Measurements from ENCODE around the gene EGF. TPM values are rescaled to one million over a fixed set of nuclear protein-coding genes. Genes with fewer than 3 reads are reported as not detected.

The EGF gene
- total and polyA plus RNA-seq, 11 donors: 1.3 to 15.0 (median 8.8) TPM

DNA sequence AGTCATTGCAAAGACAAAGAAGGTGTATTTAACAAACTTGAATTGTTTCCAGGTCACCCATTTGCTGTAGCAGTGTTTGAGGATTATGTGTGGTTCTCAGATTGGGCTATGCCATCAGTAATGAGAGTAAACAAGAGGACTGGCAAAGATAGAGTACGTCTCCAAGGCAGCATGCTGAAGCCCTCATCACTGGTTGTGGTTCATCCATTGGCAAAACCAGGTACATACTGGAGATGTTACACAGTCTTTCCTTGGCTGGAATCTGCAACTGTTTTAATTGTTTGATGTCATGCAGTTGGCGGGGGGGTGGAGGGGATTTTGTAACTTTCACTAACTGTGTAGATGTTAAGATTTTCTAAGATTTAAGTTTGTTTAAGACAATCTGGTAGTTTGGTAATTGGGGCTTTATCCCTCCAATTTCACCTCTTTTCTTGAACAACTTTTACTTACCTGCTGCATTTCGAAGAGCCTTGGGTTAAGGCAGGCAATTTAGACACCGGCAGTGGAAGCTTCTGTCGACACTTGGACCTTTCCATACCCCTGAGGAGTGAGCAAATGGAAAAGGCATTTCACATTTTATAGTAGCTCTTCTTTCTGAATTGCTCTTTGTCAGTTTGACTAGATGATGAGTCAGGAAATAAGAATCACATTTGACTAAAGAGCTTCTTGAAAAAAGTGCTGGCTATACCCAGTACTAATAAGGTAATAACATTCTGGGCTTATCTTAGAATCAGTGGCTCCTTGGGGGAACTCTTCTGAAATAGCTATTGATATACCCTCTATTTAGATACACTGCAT lies 67.4 kb downstream of the EGF start:
- H3K36me3 ChIP-seq: no peaks in the 10 kb centered on the region
- no peak overlapping the region for H3K27ac ChIP-seq
- H3K27me3 ChIP-seq: no peaks in the 10 kb centered on the region
- no peak for DNase-seq
- WGBS, 4 donors: 70 to 79% (median 73%) methylated on average over 5 of the region's 5 CpGs
- TF ChIP-seq, protein P1, sequence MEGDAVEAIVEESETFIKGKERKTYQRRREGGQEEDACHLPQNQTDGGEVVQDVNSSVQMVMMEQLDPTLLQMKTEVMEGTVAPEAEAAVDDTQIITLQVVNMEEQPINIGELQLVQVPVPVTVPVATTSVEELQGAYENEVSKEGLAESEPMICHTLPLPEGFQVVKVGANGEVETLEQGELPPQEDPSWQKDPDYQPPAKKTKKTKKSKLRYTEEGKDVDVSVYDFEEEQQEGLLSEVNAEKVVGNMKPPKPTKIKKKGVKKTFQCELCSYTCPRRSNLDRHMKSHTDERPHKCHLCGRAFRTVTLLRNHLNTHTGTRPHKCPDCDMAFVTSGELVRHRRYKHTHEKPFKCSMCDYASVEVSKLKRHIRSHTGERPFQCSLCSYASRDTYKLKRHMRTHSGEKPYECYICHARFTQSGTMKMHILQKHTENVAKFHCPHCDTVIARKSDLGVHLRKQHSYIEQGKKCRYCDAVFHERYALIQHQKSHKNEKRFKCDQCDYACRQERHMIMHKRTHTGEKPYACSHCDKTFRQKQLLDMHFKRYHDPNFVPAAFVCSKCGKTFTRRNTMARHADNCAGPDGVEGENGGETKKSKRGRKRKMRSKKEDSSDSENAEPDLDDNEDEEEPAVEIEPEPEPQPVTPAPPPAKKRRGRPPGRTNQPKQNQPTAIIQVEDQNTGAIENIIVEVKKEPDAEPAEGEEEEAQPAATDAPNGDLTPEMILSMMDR (IDR thresholded peaks at IDR 0.05): no peak
- TF ChIP-seq POLR2A (IDR thresholded peaks at IDR 0.05): no peak
- H3K4me1 ChIP-seq: peaks cover 0 to 12% (median 0%) of the 10 kb centered on the region in 12 donors
- no peak overlapping the region for H3K4me3 ChIP-seq
- no peaks in the 10 kb centered on the region for H3K9me3 ChIP-seq
- intact Hi-C loops (cut with DNase I): loop anchor here (2.0 to 10.0 kb wide), 7 partner anchors 145 to 558 kb away; partner anchors contain the start of genes CASP6 (in 6 of the 10) and RRH (in 1 of the 10)
- no peak for ATAC-seq

DNA sequence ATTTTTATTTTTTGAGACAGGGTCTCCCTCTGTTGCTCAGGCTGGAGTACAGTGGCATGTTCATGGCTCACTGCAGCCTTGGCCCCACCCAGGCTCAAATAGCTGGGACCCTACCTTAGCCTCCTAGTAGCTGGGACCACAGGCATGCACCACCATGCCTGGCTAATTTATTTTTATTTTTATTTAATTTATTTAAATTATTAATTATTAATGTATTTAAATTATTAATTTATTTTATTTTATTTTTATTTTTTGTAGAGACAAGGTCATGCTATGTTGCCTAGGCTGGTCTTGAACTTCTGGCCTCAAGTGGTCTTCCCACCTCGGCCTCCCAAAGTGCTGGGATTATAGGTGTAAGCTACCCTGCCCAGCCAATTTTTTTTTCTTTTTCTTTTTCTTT lies 69.3 kb downstream of the EGF start:
- H3K27ac ChIP-seq: no peak overlapping the region
- 85 to 98% (median 95%) methylated on average over 1 of the region's 1 CpG for WGBS, 4 donors
- H3K4me1 ChIP-seq: peaks cover 0 to 12% (median 0%) of the 10 kb centered on the region in 12 donors
- H3K36me3 ChIP-seq: no peaks in the 10 kb centered on the region
- no peak for ATAC-seq
- no peaks in the 10 kb centered on the region for H3K9me3 ChIP-seq
- TF ChIP-seq, protein P1 (IDR thresholded peaks at IDR 0.05): no peak
- TF ChIP-seq POLR2A (IDR thresholded peaks at IDR 0.05): no peak
- DNase-seq: no peak
- no peaks in the 10 kb centered on the region for H3K27me3 ChIP-seq
- H3K4me3 ChIP-seq: no peak overlapping the region
- intact Hi-C loops (cut with DNase I): loop anchor here in 1 of 10 donors (2.0 kb wide), 1 partner anchor 559 kb away; no protein-coding TSS in a partner anchor

DNA sequence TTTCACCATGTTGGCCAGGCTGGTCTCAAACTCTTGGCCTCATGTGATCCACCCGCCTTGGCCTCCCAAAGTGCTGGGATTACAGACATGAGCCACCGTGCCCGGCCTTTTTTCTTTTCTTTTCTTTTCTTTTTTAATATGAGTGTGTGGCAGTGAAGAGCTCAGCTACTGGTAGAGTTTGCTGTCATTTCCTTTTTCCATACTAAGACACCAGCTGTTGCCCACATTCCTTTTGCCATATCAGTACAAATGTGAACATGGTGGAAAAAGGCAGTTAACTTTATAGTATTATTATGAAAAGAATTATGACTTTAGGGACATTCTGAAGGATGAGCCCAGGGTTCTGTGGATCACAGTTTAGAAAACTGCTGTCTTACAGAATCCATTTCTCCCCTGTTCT lies 69.8 kb downstream of the EGF start:
- H3K9me3 ChIP-seq: no peaks in the 10 kb centered on the region
- H3K36me3 ChIP-seq: no peaks in the 10 kb centered on the region
- ATAC-seq (no peak), DNase-seq (no peak)
- no peak overlapping the region for H3K4me3 ChIP-seq
- intact Hi-C loops (cut with DNase I): no loop called here
- TF ChIP-seq, protein P1 (IDR thresholded peaks at IDR 0.05): no peak
- no peak for TF ChIP-seq POLR2A (IDR thresholded peaks at IDR 0.05)
- no peaks in the 10 kb centered on the region for H3K27me3 ChIP-seq
- H3K27ac ChIP-seq: no peak overlapping the region
- H3K4me1 ChIP-seq: peaks cover 0 to 12% (median 0%) of the 10 kb centered on the region in 12 donors
- 78 to 93% (median 85%) methylated on average over 3 of the region's 3 CpGs for WGBS, 4 donors

Measured in heart left ventricle (tissue), 16 donors.